Measurements from ENCODE around the gene CNIH1. TPM values are rescaled to one million over a fixed set of nuclear protein-coding genes. Genes with fewer than 3 reads are reported as not detected.
"Not testable (repeated sequence)": the region's sequence is repeated elsewhere in the genome, so short reads cannot be mapped to it uniquely, and the experiment has no call there.

Gene CNIH1
- polyA plus RNA-seq, 3 donors, result 124 to 144 (median 140) TPM

DNA sequence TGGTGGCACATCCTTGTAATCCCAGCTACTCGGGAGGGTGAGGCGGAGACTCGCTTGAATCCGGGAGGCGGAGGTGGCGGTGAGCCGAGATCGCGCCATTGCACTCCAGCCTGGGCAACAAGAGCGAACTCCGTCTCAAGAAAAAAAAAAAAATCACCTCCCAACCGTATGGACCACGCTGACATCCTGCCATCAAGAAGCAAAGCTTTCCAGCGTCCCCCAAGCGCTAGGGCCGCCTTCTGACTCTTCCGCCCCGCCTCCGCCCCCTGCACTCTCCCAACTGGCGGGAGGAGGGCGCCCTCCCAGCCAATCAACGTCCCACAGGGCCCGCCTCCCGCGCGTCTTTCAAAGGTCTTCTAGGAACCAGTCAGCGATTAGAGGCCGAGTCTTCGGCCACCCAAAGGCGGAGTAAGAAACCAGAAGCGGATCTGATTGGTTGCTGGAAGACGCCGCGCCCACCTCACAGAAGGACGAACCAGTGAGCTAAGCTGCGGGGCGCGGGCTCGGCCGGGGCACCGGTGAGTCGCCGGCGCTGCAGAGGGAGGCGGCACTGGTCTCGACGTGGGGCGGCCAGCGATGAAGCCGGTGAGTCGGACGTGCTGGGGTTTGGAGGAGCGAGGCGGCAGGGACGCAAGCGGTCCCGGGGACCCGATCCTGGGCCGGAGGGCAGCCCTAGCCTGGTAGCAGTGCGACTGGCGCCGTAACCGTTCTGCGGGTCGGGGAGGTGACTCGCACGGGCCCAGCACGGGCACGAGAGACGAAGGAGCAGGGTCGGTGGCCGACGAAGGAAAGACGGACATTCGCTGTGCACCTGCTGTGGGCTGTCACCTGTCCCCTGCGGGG is 44.5 kb downstream of the CNIH1 start, which contains the start of gene CDKN3:
TSS of gene CDKN3 (plus strand) at position 515 of the 843 bp plus-strand sequence. CDS start at position 577, 62 bp downstream.
- peak; percentile 93 to 99 (median 98) for DNase-seq (ENCODE audit: extremely low read depth in 1 of 11, low read depth in 9 of 11, low spot score in 4 of 11)

DNA sequence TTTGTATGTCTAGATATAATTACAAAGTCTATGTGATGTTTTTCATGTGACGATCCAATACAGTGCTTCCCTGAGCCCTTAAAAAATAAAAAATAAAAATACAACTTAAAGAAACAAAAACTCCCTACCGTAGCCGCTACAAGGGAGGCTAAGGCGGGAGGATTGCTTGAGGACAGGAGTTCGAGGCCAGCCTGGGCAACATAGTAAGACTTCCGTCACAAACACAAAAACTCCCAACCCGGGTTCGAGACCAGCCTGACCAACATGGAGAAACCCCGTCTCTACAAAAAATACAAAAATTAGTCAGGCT is 45.0 kb downstream of the CNIH1 start:
- no peak for DNase-seq (ENCODE audit: extremely low read depth in 1 of 11, low read depth in 9 of 11, low spot score in 4 of 11)

DNA sequence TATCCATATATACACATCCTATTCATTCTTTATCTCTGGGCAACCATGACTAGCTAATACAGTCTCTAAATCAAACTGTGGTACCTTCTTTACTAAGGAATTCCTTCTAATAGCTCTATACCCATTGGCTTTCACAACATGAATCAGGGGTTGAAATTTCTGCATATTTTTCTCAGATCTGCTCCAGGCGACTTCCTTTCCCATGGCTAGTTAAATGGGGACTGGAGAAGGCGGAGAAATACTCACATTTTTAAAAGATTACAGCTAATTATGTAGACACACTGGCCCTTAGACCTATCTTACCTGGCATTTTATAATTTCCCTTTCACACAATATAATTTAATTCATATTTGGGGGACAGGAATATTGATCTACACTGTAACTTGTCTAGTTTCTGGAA is 45.5 kb downstream of the CNIH1 start:
- no peak for DNase-seq (ENCODE audit: extremely low read depth in 1 of 11, low read depth in 9 of 11, low spot score in 4 of 11)

DNA sequence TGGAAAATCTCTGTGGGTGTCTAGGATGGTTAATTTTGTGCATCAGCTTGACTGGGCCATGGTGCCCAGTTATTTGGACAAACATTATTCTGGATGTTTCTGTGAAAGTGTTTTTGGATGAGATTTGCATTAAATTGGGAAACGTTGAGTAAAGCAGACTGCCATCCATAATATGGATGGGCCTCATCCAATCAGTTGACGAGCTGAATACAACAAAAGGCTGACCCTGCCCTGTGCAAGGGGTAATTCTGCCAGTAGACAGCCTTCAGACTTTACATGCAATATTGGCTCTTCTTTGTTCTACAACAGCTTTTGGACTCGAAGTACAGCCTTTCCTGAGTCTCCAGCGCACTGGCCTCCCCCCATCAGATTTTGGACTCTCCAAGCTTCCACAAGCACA is 45.9 kb downstream of the CNIH1 start:
- no peak for DNase-seq (ENCODE audit: extremely low read depth in 1 of 11, low read depth in 9 of 11, low spot score in 4 of 11)

DNA sequence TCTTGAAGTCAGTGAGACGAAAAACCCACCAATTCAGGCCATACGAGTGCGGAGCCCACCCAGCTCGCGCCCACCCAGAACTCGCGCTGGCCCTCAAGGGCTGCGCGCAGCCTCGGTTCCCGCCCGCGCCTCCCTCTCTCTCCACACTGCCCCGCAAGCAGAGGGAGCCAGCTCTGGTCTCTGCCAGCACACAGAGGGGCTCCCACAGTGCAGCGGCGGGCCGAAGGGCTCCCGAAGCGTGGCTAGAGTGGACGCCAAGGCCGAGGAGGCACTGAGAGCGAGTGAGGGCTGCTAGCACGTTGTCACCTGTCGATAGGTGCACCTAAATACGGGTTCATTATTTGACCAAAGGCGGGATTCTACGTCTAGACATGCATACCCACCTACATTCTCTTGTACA is 46.6 kb downstream of the CNIH1 start:
- no peak for DNase-seq (ENCODE audit: extremely low read depth in 1 of 11, low read depth in 9 of 11, low spot score in 4 of 11)

DNA sequence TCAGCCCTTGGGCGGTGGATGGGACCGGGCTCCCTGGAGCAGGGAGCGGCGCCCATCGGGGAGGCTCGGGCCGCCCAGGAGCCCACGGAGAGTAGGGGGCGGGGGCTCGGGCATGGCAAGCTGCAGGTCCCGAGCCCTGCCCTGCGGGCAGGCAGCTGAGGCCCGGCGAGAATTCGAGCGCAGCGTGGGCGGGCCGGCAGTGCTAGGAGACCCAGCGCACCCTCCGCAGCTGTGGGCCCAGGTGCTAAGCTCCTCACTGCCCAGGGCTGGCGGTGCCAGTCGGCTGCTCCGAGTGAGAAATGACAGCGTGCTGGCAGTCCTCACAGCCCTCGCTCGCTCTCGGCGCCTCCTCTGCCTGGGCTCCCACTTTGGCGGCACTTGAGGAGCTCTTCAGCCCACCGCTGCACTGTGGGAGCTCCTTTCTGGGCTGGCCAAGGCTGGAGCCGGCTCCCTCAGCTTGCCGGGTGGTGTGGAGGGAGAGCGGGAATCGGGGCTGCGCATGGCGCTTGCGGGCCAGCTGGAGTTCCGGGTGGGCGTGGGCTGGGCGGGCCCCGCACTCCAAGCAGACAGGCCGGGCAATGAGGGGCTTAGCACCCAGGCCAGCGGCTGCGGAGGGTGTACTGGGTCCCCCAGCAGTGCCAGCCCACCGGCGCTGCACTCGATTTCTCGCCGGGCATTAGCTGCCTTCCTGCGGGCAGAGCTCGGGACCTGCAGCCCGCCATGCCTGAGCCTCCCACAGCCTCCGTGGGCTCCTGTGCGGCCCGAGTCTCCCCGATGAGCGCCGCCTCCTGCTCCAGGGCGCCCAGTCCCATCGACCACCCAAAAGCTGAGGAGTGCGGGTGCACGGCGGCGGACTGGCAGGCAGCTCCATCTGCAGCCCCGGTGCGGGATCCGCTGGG is 47.9 kb downstream of the CNIH1 start:
- not testable (repeated sequence) for DNase-seq (ENCODE audit: extremely low read depth in 1 of 11, low read depth in 9 of 11, low spot score in 4 of 11)

DNA sequence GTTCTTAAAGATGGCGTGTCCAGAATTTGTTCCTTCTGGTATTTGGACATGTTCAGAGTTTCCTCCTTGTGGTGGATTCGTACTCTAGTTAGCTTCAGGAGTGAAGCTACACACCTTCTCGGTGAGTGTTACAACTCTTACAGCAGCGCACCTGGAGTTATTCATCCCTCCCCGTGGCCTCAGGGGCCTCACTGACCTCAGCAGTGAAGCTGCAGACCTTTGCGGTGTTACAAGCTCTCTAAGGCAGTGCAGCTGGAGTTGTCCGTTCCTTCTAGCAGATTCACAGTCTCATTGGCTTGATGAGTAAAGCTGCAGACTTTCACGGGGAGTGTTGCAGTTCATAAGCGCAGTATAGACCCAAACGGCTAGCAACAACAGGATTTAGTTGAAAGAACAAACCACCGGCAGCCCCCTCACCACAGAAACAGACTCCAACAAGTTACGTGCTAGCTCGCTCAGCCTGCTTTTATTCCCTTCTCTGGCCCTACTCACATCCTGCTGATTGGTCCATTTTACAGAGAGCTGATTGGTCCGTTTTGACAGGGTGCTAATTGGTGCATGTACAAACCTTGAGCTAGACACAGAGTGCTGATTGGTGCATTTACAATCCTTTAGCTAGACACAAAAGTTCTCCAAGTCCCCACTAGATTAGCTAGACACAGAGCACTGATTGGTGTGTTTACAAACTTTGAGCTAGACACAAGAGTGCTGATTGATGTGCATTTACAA is 48.9 kb downstream of the CNIH1 start:
- no peak for DNase-seq (ENCODE audit: extremely low read depth in 1 of 11, low read depth in 9 of 11, low spot score in 4 of 11)

DNA sequence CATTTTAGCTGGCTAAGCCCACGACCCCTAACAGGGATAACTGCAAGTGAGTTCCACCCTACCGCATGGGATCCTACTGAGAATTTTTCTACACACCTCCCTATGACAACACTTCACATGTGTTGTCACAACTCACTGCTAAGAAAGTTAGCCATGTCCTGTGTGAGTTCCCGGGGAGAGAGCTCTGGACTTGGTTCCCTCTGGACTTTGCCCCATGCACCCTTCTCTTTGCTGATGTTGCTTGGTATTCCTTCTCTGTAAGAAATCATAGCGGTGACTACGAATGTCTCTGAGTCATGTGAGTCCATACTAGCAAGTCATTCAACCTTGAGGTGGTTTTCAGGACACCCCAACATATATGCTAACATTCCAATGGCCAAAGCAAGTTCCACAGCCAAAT is 53.8 kb downstream of the CNIH1 start:
- DNase-seq (ENCODE audit: extremely low read depth in 1 of 11, low read depth in 9 of 11, low spot score in 4 of 11), result peak in 1 of 11 donors; percentile 37

DNA sequence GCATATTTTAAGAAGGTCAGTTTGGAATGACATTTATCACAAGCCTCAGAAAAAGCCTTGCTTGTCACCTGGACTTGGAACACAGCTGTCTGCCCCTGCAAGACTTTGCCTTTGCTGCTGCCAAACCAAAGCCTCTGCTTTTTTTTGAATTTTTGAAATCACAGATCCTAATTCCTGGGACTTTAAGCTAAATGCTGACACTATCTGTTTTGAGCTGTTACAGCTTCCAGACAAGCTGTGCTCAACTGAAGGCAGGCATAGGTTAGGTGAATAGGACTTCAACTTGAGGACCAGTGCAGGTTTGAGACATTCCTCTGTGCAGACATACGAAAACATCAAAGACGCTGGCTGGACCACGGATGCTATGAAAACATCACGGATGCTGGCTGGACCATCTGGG is 55.6 kb downstream of the CNIH1 start:
- DNase-seq (ENCODE audit: extremely low read depth in 1 of 11, low read depth in 9 of 11, low spot score in 4 of 11), result no peak

DNA sequence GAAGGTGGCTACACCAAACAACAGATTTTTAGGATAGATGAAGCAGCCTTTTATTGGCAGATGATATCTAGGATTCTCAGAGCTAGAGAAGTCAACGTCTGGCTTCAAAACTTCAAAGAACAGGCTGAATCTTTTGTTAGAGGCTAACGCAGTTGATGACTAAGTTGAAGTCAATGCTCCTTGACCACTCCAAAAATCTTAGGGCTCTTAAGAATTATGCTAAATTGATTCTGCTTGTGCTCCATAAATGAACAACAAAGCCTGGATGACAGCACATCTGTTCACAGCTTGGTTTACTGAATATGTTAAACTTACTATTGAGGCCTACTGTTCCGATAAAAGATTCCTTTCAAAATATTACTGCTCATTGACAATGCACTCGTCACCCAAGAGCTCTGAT is 57.3 kb downstream of the CNIH1 start:
- DNase-seq (ENCODE audit: extremely low read depth in 1 of 11, low read depth in 9 of 11, low spot score in 4 of 11), result no peak

DNA sequence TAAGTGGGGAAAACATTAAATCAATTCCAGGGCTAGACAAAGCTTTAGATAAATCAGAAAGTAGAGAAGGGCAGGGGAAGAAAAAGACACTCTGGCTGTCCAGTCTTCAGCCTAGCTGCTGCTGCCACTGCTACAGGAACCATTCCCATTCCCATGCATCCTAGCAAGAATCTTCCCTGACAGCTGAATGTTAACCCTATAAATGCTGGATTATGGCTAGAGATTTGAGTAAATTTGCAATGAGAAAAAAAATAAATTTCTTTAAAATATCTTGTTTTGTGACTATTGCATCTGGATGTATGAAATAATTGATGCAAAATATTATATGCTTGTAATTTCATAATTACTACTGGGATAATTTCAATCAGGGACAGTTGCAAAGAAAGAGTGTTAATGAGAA is 59.4 kb downstream of the CNIH1 start:
- no peak for DNase-seq (ENCODE audit: extremely low read depth in 1 of 11, low read depth in 9 of 11, low spot score in 4 of 11)

DNA sequence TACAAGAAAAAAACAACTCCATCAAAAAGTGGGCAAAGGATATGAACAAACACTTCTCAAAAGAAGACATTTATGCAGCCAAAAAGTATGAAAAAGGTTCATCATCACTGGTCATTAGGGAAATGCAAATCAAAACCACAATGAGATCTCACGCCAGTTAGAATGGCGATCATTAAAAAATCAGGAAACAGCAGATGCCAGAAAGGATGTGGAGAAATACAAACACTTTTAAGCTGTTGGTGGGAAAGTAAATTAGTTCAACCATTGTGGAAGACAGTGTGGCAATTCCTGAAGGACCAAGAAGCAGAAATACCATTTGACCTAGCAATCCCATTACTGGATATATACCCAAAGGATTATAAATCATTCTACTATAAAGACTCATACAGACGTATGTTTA is 60.6 kb downstream of the CNIH1 start:
- not testable (repeated sequence) for DNase-seq (ENCODE audit: extremely low read depth in 1 of 11, low read depth in 9 of 11, low spot score in 4 of 11)

DNA sequence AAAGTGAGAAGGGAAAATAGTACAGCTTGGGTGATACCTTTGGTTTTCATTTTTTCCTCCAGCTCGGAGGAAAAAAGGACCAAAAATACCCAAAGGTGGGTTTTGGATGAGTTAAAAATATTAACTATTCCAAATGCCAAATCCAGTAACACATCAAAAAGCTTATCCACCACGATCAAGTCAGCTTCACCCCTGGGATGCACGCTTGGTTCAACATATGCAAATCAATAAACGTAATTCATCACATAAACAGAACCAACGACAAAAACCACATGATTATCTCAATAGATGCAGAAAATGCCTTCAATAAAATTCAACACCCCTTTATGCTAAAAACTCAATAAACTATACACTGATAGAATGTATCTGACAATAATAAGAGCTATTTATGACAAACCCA is 62.3 kb downstream of the CNIH1 start:
- not testable (repeated sequence) for DNase-seq (ENCODE audit: extremely low read depth in 1 of 11, low read depth in 9 of 11, low spot score in 4 of 11)

DNA sequence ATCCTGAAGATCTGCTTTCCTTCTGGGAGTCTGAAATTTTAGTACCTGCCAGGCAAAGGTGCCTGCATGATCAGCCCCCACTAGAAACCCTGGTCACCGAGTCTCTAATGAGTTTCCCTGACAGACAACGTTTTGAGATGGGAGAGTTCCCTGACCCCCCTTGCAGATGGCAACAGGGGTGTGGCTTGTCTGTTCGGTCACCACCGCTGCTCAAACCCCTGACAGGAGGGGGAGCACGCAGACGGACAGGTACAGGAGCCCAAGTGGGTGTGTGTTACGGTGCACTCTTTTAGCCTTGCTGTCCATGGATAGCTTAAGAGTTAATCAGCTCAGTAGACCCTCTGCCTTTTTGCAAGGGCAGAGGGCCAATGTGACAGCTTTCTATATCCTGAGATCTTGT is 63.7 kb downstream of the CNIH1 start:
- no peak for DNase-seq (ENCODE audit: extremely low read depth in 1 of 11, low read depth in 9 of 11, low spot score in 4 of 11)

DNA sequence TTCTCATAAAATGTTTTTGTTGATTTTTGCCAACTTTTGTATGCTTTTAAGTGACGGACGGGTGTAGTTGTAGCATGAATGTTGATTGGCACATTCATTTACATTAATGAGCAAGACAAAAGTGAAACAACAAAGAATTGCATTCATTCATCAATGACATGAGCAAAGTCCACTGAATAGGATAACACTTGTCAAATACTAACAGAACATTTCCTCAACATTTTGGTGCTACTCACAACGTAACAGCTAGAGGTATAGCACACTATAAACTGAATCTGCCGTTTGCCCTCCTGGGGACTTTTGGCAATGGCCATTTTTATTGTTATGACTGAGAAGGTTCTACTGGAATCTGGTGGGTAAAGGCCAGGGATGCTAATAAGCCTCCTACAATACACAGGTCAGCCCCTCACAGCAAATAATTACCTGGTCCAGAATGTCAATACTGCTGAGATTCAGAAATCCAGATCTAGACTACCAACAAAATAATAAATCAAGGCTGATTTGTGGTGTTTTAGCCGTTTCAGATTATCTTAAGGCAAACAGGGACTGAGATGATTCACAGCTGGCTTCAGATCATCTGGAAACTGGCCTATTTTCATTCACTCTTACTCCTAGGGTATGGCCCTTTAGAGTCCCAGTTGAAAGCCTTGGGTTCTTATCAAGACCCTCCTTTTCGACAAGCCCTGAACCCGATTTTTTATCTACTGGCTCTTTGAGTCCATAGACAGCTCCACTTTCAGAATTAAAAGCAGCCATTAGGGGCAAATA is 66.9 kb downstream of the CNIH1 start:
- no peak for DNase-seq (ENCODE audit: extremely low read depth in 1 of 11, low read depth in 9 of 11, low spot score in 4 of 11)
